HepG2 (cell line): ENCODE data around the gene EVA1A. TPM values are rescaled to one million over a fixed set of nuclear protein-coding genes. Genes with fewer than 3 reads are reported as not detected.

ENCODE experiments used
- ATF5 ChIP-seq: sonication (generic); formaldehyde crosslinking; IDR thresholded peaks from 2 replicates; pipeline ENCODE4 v1.4.0; 2020; ENCODE audit warnings: mild to moderate bottlenecking, low read depth, missing genetic modification reagents
- CREM ChIP-seq, 2 experiments: sonication (generic) in 1 of 2; formaldehyde crosslinking in 1 of 2; IDR thresholded peaks; 2 replicates each; pipeline versions ENCODE4 v1.4.0 to v1.6.1; 2016 to 2020; ENCODE audit warnings: antibody characterized with exemption in 1 of 2, mild to moderate bottlenecking in 1 of 2, missing genetic modification reagents in 1 of 2
- FOXK1 ChIP-seq: sonication (generic); formaldehyde crosslinking; IDR thresholded peaks from 2 replicates; pipeline ENCODE4 v1.4.0; 2020; ENCODE audit warnings: low read depth, missing genetic modification reagents, borderline replicate concordance
- HBP1 ChIP-seq: IDR thresholded peaks from 2 replicates; pipeline ENCODE4 v1.6.1; 2016; ENCODE audit warnings: low read depth, control low read depth
- HMG20A ChIP-seq: IDR thresholded peaks from 2 replicates; pipeline ENCODE4 v1.6.1; 2016; ENCODE audit warnings: borderline replicate concordance
- KDM1A ChIP-seq: IDR thresholded peaks from 2 replicates; pipeline ENCODE4 v1.6.1; 2016; ENCODE audit warnings: missing compliant biosample characterization
- KLF9 ChIP-seq: IDR thresholded peaks from 2 replicates; pipeline ENCODE4 v1.6.1; 2016; ENCODE audit warnings: low read depth
- MIXL1 ChIP-seq: IDR thresholded peaks from 2 replicates; pipeline ENCODE4 v1.6.1; 2016
- MXD4 ChIP-seq: IDR thresholded peaks from 2 replicates; pipeline ENCODE4 v1.6.1; 2016; ENCODE audit warnings: mild to moderate bottlenecking, missing biosample characterization, missing genetic modification reagents
- NCOR1 ChIP-seq: fragments of 200-600 bp; sonication (generic); IDR thresholded peaks from 2 replicates; pipeline ENCODE4 v1.7.0; 2017; ENCODE audit warnings: antibody characterized with exemption, low read length, borderline replicate concordance
- NFE2 ChIP-seq: sonication (generic); formaldehyde crosslinking; IDR thresholded peaks from 2 replicates; pipeline ENCODE4 v1.4.0; 2020; ENCODE audit warnings: missing genetic modification reagents
- PHF20 ChIP-seq: sonication (generic); formaldehyde crosslinking; IDR thresholded peaks from 2 replicates; pipeline ENCODE4 v1.5.0; 2020; ENCODE audit warnings: mild to moderate bottlenecking, missing genetic modification reagents
- SMARCE1 ChIP-seq: fragments of 450-650 bp; IDR thresholded peaks from 2 replicates; pipeline ENCODE4 v1.6.1; 2017; ENCODE audit warnings: borderline replicate concordance
- SPEN ChIP-seq: sonication (generic); formaldehyde crosslinking; IDR thresholded peaks from 2 replicates; pipeline ENCODE4 v1.5.1; 2020; ENCODE audit warnings: low read depth, mild to moderate bottlenecking, missing genetic modification reagents
- STAG1 ChIP-seq: sonication (generic); formaldehyde crosslinking; IDR thresholded peaks from 2 replicates; pipeline ENCODE4 v1.4.0; 2020; ENCODE audit warnings: missing genetic modification reagents
- TSC22D2 ChIP-seq: sonication (generic); formaldehyde crosslinking; IDR thresholded peaks from 2 replicates; pipeline ENCODE4 v1.5.1; 2020; ENCODE audit warnings: missing genetic modification reagents, mild to moderate bottlenecking, borderline replicate concordance
- ZFP62 ChIP-seq: sonication (generic); formaldehyde crosslinking; IDR thresholded peaks from 2 replicates; pipeline ENCODE4 v1.4.0; 2020; ENCODE audit warnings: missing genetic modification reagents
- ZNF253 ChIP-seq: sonication (generic); formaldehyde crosslinking; IDR thresholded peaks from 2 replicates; pipeline ENCODE4 v1.8.0; 2022; ENCODE audit warnings: mild to moderate bottlenecking, missing genetic modification reagents, borderline replicate concordance
- ZNF281 ChIP-seq: sonication (generic); formaldehyde crosslinking; IDR thresholded peaks from 2 replicates; pipeline ENCODE4 v1.4.0; 2020; ENCODE audit warnings: missing genetic modification reagents, borderline replicate concordance
- ZNF282 ChIP-seq: fragments of 450-650 bp; IDR thresholded peaks from 2 replicates; pipeline ENCODE4 v1.6.1; 2018; ENCODE audit not compliant: partially characterized antibody
- ZNF367 ChIP-seq: sonication (generic); formaldehyde crosslinking; IDR thresholded peaks from 2 replicates; pipeline ENCODE4 v1.4.0; 2020; ENCODE audit warnings: missing genetic modification reagents, borderline replicate concordance
- ZNF816 ChIP-seq: sonication (generic); formaldehyde crosslinking; IDR thresholded peaks from 2 replicates; pipeline ENCODE4 v1.8.0; 2022; ENCODE audit warnings: missing genetic modification reagents, mild to moderate bottlenecking, borderline replicate concordance
- polyA plus RNA-seq, 8 experiments: library from polyadenylated mRNA; depleted of rRNA in 3 of 8; stranded (reverse) in 7 of 8; unstranded in 1 of 8; fragments of >200 nt; fragmentation: Illumina TruSeq in 4 of 8; extraction: Trizol in 4 of 8; gene quantifications; 2 replicates each; pipeline versions ENCODE4 v1.2.1 to v1.2.3, GENCODE V29; 2011 to 2016; ENCODE audit warnings: low read depth in 4 of 8, missing spikeins in 1 of 8, mixed read lengths in 1 of 8; ENCODE audit not compliant: insufficient read depth in 1 of 8
- total RNA-seq, 5 experiments: library from RNA; depleted of rRNA; stranded (reverse); fragments of >200 nt; fragmentation: Illumina TruSeq; extraction: Trizol; gene quantifications; 2 replicates each; pipeline ENCODE4 v1.2.3, GENCODE V29; 2016; ENCODE audit warnings: low read depth in 1 of 5
- TF ChIP-seq, protein P1 (sequence below): sonication (generic); formaldehyde crosslinking; IDR thresholded peaks from 2 replicates; pipeline ENCODE4 v1.8.0; 2022; ENCODE audit warnings: missing genetic modification reagents, mild to moderate bottlenecking, moderate library complexity, borderline replicate concordance

The EVA1A gene
- total and polyA plus RNA-seq, 2 of the 13 experiments (the other 11 are each of a cell fraction or from before 2014, with no cell fraction given) = 57.5 to 57.8 TPM

- no peak; the same call in 1 of the 2 replicates for TF ChIP-seq KLF9 (CRISPR knock-in tag)
- no peak for TF ChIP-seq ZNF282
- TF ChIP-seq ZNF367 (CRISPR knock-in tag) = no peak
- TF ChIP-seq NFE2 (CRISPR knock-in tag) = no peak
- TF ChIP-seq HBP1 (CRISPR knock-in tag) = no peak
- TF ChIP-seq HMG20A (CRISPR knock-in tag) = peak; percentile 88; the same call in 1 of the 2 replicates
- TF ChIP-seq ZNF816 = peak; percentile 85; the same call in 1 of the 2 replicates
- 0 out of 2 replicates have a peak, but pooled peaks have one; percentile 37 for TF ChIP-seq TSC22D2
- peak; percentile 13; the same call in 1 of the 2 replicates for TF ChIP-seq MXD4 (CRISPR knock-in tag)
- peak; percentile 47; the same call in 1 of the 2 replicates for TF ChIP-seq ZNF281
- no peak for TF ChIP-seq ZFP62
- no peak for TF ChIP-seq NCOR1
- peak; percentile 35; the same call in 1 of the 2 replicates for TF ChIP-seq SPEN (CRISPR knock-in tag)
- peak; percentile 95 for TF ChIP-seq CREM (IDR thresholded peaks at IDR 0.05)
- TF ChIP-seq CREM (CRISPR knock-in tag; IDR thresholded peaks at IDR 0.05) = no peak
- TF ChIP-seq, protein P1, sequence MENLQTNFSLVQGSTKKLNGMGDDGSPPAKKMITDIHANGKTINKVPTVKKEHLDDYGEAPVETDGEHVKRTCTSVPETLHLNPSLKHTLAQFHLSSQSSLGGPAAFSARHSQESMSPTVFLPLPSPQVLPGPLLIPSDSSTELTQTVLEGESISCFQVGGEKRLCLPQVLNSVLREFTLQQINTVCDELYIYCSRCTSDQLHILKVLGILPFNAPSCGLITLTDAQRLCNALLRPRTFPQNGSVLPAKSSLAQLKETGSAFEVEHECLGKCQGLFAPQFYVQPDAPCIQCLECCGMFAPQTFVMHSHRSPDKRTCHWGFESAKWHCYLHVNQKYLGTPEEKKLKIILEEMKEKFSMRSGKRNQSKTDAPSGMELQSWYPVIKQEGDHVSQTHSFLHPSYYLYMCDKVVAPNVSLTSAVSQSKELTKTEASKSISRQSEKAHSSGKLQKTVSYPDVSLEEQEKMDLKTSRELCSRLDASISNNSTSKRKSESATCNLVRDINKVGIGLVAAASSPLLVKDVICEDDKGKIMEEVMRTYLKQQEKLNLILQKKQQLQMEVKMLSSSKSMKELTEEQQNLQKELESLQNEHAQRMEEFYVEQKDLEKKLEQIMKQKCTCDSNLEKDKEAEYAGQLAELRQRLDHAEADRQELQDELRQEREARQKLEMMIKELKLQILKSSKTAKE (CRISPR knock-in tag) = peak; percentile 80; the same call in 1 of the 2 replicates
- no peak for TF ChIP-seq ZNF253 (CRISPR knock-in tag)
- TF ChIP-seq PHF20 (CRISPR knock-in tag) = no peak
- peak; percentile 90 for TF ChIP-seq MIXL1 (CRISPR knock-in tag)
- TF ChIP-seq KDM1A (CRISPR knock-in tag) = no peak
- TF ChIP-seq ATF5 (CRISPR knock-in tag) = no peak
- TF ChIP-seq STAG1 (CRISPR knock-in tag) = peak; percentile 38
- peak; percentile 93 for TF ChIP-seq FOXK1 (CRISPR knock-in tag)
- no peak for TF ChIP-seq SMARCE1
Measured at GRCh38 chr2:75480971-75481836, 79.5 kb downstream of the EVA1A start (continued).
